K562 (cell line): Measurements from ENCODE around the gene ABHD16A. TPM values are rescaled to one million over a fixed set of nuclear protein-coding genes. Genes with fewer than 3 reads are reported as not detected.

Experiments
- DDX20 ChIP-seq: fragments of 450-650 bp; IDR thresholded peaks from 2 replicates; pipeline ENCODE4 v1.6.1; 2016; ENCODE audit warnings: missing genetic modification characterization, low read depth, mild to moderate bottlenecking, missing compliant biosample characterization, moderate library complexity
- DNMT1 ChIP-seq: fragments of 450-650 bp; IDR thresholded peaks from 2 replicates; pipeline ENCODE4 v1.6.1; 2016; ENCODE audit warnings: antibody characterized with exemption, mild to moderate bottlenecking
- ELK1 ChIP-seq: sonication (generic); formaldehyde crosslinking; IDR thresholded peaks from 2 replicates; pipeline ENCODE4 v1.8.1; 2022; ENCODE audit warnings: missing genetic modification reagents
- ESRRA ChIP-seq: fragments of 450-650 bp; IDR thresholded peaks from 2 replicates; pipeline ENCODE4 v1.6.1; 2014; ENCODE audit warnings: low read depth, mild to moderate bottlenecking, moderate library complexity, borderline replicate concordance
- GATAD2B ChIP-seq: fragments of 450-650 bp; IDR thresholded peaks from 2 replicates; pipeline ENCODE4 v1.6.1; 2017; ENCODE audit warnings: mild to moderate bottlenecking, borderline replicate concordance
- ILF3 ChIP-seq: fragments of 450-650 bp; IDR thresholded peaks from 2 replicates; pipeline ENCODE4 v1.6.1; 2018; ENCODE audit warnings: antibody characterized with exemption, mild to moderate bottlenecking, moderate library complexity, borderline replicate concordance
- MLX ChIP-seq, 2 experiments: fragments of 450-650 bp in 1 of 2; sonication (generic) in 1 of 2; formaldehyde crosslinking; conservative IDR thresholded peaks; 2 replicates each; pipeline versions ENCODE4 v1.4.0 to v1.8.1; 2020 to 2022; ENCODE audit warnings: mild to moderate bottlenecking in 1 of 2, missing genetic modification reagents in 1 of 2
- NFATC3 ChIP-seq: fragments of 450-650 bp; IDR thresholded peaks from 2 replicates; pipeline ENCODE4 v1.6.1; 2017; ENCODE audit warnings: mild to moderate bottlenecking
- POLR2B ChIP-seq: fragments of 450-650 bp; IDR thresholded peaks from 2 replicates; pipeline ENCODE4 v1.6.1; 2018; ENCODE audit warnings: low read depth; ENCODE audit not compliant: partially characterized antibody
- RAD51 ChIP-seq: fragments of 450-650 bp; IDR thresholded peaks from 2 replicates; pipeline ENCODE4 v1.7.1; 2016; ENCODE audit warnings: low read depth, mild to moderate bottlenecking, borderline replicate concordance
- RBM34 ChIP-seq: fragments of 200-400 bp; formaldehyde crosslinking; IDR thresholded peaks from 2 replicates; pipeline ENCODE4 v1.6.1; 2018; ENCODE audit warnings: low read length, borderline replicate concordance; ENCODE audit not compliant: insufficient read depth
- SIRT6 ChIP-seq: IDR thresholded peaks from one replicate; pipeline ENCODE4 v1.6.1; 2012; ENCODE audit warnings: low read depth, mild to moderate bottlenecking, control low read depth, inconsistent platforms, low read length, moderate library complexity
- SREBF1 ChIP-seq: fragments of 150-350 bp; IDR thresholded peaks from 2 replicates; pipeline ENCODE4 v1.6.1; 2014; ENCODE audit warnings: antibody characterized with exemption, low read depth, low read length, borderline replicate concordance
- SUPT5H ChIP-seq: fragments of 450-650 bp; IDR thresholded peaks from 2 replicates; pipeline ENCODE4 v1.6.1; 2016
- ZBTB11 ChIP-seq, 3 experiments: fragments of 200-800 bp in 1 of 3; fragments of 250-450 bp in 1 of 3; fragments of 450-650 bp in 1 of 3; sonication (Bioruptor Pico) in 1 of 3; sonication (Bioruptor generic) in 1 of 3; formaldehyde crosslinking in 1 of 3; IDR thresholded peaks; 2 replicates each; pipeline versions ENCODE4 v1.6.1 to v1.8.0; 2016 to 2022; ENCODE audit warnings: mild to moderate bottlenecking in 2 of 3, missing genetic modification characterization in 2 of 3, missing compliant biosample characterization in 1 of 3, moderate library complexity in 1 of 3
- ZBTB12 ChIP-seq: fragments of 250-450 bp; sonication (Bioruptor Pico); IDR thresholded peaks from 2 replicates; pipeline ENCODE4 v1.4.0; 2020
- ZBTB7A ChIP-seq: IDR thresholded peaks from 2 replicates; pipeline ENCODE4 v1.6.1; 2011; ENCODE audit warnings: low read depth, mild to moderate bottlenecking, low read length, moderate library complexity, borderline replicate concordance; ENCODE audit not compliant: control insufficient read depth
- ZNF3 ChIP-seq: fragments of 250-450 bp; sonication (Bioruptor Pico); IDR thresholded peaks from 2 replicates; pipeline ENCODE4 v1.5.0; 2021; ENCODE audit warnings: mild to moderate bottlenecking, moderate library complexity
- polyA plus RNA-seq, 8 experiments: library from polyadenylated mRNA; depleted of rRNA in 4 of 8; stranded (reverse) in 5 of 8; unstranded in 3 of 8; fragments of >200 nt; fragmentation: Nextera tagmentation in 2 of 8; fragmentation: Illumina TruSeq in 1 of 8; extraction: Ambion mirVana in 2 of 8; extraction: Trizol in 1 of 8; gene quantifications; 2 replicates each; pipeline versions ENCODE4 v1.2.1 to v1.2.3, GENCODE V29; 2011 to 2014; ENCODE audit warnings: inconsistent platforms in 1 of 8, missing spikeins in 1 of 8
- total RNA-seq, 7 experiments: library from RNA; depleted of rRNA in 6 of 7; stranded (reverse); fragments of >200 nt in 6 of 7; fragmentation: Illumina TruSeq in 2 of 7; extraction: Trizol in 2 of 7; gene quantifications; 2 replicates each; pipeline versions ENCODE4 v1.2.1 to v1.2.3, GENCODE V29; 2011 to 2021; ENCODE audit warnings: low replicate concordance in 1 of 7
- TF ChIP-seq, protein P1 (sequence below), 2 experiments: fragments of 250-450 bp in 1 of 2; fragments of 450-650 bp in 1 of 2; sonication (Bioruptor Pico) in 1 of 2; IDR thresholded peaks; 2 replicates each; pipeline versions ENCODE4 v1.6.1 to v1.8.0; 2016 to 2021; ENCODE audit warnings: mild to moderate bottlenecking in 2 of 2, moderate library complexity in 2 of 2, missing compliant biosample characterization in 1 of 2, missing genetic modification characterization in 1 of 2

Gene ABHD16A
- total and polyA plus RNA-seq, 9 of the 15 experiments (the other 6 are each of a cell fraction or from before 2014, with no cell fraction given) = 25.8 to 120 (median 81.6) TPM

DNA sequence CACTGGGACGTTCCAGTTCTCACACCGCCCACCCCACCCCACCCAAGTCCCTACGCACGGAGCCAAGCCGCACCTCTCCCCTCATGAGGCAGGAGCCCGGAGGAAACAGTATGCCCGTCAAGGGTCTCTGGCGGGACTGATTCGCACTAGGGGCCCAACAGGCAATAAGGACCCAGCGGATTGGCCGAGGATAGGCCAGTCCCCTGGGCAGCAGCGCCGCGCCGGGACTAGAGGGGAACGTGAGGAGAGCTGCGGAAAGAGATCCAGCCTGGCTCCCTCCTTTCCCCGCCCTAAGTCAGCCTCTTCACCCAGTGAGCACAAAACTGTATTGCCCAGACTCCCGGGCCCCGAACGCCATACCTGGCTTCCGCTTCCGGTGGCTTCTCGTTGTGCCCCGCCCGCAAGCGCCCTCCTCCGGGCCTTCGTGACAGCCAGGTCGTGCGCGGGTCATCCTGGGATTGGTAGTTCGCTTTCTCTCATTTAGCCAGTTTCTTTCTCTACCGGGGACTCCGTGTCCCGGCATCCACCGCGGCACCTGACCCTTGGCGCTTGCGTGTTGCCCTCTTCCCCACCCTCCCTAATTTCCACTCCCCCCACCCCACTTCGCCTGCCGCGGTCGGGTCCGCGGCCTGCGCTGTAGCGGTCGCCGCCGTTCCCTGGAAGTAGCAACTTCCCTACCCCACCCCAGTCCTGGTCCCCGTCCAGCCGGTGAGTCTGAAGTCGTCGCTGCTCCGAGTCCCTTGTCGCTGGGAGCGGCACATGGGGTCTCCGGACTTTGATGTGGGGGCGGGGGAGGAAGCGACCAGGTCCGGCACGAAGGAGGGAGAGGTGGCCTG lies 37.4 kb downstream of the ABHD16A start, which contains the start of gene CSNK2B (continued):
- TF ChIP-seq RBM34 (no peak), ESRRA (peak; percentile 87), ZBTB11 (CRISPR knock-in tag; IDR thresholded peaks at IDR 0.05) (peak in 1 of 3 experiments; percentile 84; a peak in 2 of 6 replicates), ZNF3 (no peak), ZBTB12 (CRISPR knock-in tag) (peak; percentile 80), ZBTB7A (peak; percentile 95), ILF3 (no peak), SUPT5H (peak; percentile 98), RAD51 (peak; percentile 78), SIRT6 (no peak), NFATC3 (peak; percentile 96), SREBF1 (peak; percentile 78; the same call in 1 of the 2 replicates), POLR2B (peak; percentile 95), MLX (CRISPR knock-in tag; conservative IDR thresholded peaks at IDR 0.05) (peak in 1 of 2 experiments; percentile 84; a peak in 2 of 4 replicates), DDX20 (tag) (no peak), DNMT1 (no peak), GATAD2B (no peak), ELK1 (no peak)
- TF ChIP-seq, protein P1, sequence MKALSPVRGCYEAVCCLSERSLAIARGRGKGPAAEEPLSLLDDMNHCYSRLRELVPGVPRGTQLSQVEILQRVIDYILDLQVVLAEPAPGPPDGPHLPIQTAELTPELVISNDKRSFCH (CRISPR knock-in tag; IDR thresholded peaks at IDR 0.05) = no peak
- TF ChIP-seq, protein P1 (tag; IDR thresholded peaks at IDR 0.05) = no peak
